GM18502 (cell line): ENCODE results near the gene CCDC116.
"Not testable (repeated sequence)": the region's sequence is repeated elsewhere in the genome, so short reads cannot be mapped to it uniquely, and the experiment has no call there.

Experiments
- ATAC-seq: cut with Tn5 transposase; IDR thresholded peaks from one replicate; pipeline ENCODE4 v1.9.1; 2021; ENCODE audit warnings: mild to moderate bottlenecking; ENCODE audit not compliant: unreplicated experiment, poor library complexity

The CCDC116 gene

DNA sequence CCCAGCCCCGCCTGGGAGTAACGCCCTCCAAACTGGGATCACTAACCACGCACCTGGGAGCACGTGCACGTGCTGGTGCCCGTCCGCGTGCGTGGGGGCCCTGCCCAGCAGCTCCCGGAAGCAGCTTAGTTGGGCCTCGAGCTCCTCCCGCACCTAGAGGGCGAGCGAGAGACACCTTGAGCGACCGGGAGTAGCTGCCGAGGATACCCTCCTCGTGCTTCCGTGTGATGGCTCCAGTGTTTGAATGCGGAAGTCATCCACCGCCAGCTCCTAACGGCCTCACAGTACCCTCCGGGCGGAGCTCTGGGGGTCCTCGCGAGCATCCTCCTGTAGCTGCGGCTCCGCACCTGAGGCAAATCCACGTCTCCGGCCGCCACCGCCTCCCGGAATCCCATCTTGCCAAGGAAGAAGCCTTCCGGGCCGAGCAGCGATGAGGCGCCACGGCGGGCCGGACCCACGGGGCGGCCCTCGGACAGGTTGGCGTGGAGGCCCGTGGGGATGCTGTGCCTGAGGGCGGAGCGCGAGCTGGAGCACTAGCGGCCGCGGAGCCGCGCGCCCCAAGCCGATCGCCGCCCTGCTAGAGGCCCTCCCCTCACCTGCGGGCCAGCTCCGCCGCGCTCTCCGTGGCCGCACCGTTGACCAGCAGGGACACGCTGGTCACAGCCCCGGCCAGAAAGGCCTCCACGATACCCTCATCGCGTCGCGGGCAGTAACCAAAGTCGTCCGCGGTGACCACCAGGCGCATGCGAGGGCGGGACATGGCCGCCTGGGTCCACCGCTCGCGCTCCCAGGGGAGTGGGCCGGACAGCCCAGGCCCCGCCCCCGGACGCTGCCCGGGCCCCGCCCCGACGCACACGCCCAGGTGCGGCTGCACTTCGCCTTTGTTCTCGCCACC is 3.1 kb upstream of the CCDC116 start, which contains the start of gene YDJC:
TSS of gene YDJC (minus strand) at position 768 of the 895 bp plus-strand sequence. CDS start at position 760, 8 bp downstream.
- peak; percentile 78 for ATAC-seq

DNA sequence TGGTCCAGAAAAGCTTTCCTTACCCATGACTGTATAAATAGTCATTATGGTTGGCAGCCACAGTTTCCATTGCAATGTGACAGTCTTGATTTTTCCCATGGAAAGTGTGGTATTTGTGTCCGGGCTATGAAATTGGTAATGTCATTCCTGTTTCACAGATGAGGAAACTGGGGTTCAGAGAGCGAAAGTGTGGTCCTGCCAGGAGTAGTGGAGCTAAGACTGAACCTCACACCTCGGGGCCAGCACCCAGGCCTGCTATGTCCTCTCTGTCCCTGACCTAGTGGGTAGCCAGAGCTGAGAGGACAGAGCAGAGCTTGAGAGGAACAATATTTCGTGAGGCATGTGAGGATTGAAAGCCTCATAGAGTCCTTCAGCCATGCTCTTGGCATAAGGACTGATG is 1.5 kb upstream of the CCDC116 start:
- no peak for ATAC-seq

DNA sequence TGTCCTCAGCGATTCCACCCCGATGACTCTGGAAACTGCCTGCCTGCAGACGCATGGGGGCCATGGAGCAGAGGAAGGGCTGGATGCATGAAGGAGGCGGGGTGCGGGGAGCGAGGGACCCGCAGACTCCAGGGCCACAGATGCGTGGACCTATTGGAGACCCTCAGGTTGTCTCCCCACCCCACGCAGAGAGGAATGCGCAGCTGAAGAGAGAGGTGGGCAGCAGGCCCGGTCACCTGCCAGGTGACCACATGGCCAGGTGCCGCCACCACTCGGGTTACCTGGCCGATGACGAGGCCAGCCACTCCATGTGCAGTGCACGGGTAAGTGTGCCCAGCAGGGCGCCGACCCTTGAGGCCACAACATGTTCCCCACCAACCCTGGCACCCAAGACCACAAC is 371 bp downstream of the CCDC116 start:
- ATAC-seq = no peak

DNA sequence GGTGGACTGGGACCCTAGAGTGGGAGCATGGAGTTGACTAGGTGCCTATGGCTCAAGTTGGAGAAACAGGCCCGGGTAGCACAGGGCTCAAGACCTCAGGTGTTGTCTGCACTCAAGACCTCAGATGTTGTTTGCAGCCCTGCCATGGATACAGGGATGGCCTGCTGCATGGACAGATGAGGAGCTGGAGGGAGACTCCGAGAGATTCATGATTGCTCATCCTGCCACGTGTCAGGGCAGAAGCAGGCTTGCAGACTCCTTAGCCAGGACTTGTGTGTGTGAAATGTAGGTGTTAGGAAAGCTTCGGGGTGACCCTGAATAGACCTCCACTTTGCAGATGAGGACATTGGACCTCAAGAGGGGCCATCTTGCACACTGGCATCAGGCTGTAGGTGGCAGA is 921 bp downstream of the CCDC116 start:
- no peak for ATAC-seq

DNA sequence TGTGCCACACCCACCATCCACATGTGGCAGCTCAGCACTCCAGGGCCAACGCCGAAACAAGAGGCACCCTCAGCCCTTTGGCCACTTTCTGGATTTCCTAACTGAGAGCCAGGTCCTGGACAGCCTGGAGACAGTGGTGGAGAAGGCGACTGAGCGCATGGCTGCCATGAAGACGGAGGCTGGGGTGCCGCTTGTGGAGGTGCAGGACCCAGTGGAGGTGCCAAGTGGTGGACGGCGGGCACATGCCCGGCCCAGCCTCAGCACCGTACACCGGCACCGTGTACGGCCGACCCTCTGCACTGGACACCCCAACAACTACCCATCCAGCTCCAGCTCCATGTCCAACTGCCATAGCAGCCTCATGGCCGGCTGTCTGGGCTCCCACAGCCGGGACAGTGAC is 1.5 kb downstream of the CCDC116 start:
- no peak for ATAC-seq

DNA sequence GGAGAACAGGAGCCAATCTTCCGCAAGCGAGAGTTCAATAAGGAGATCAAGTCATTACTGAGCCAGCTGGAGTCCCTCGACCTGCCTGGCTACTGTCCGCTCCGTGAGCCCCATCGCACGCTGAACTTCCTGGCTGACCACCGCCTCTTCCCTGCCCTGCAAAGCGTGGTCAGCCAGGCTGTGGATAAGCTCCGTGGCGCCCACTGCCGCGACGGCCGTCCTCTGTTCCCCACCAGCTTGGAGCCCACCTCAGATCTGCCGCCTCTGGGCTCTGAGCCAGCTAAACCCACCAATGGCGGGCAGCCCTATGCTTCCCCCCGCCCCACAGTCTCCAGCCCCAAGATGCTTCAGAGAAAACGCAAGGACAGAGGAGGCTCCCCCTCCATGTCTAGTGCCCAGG is 2.3 kb downstream of the CCDC116 start:
- no peak for ATAC-seq

DNA sequence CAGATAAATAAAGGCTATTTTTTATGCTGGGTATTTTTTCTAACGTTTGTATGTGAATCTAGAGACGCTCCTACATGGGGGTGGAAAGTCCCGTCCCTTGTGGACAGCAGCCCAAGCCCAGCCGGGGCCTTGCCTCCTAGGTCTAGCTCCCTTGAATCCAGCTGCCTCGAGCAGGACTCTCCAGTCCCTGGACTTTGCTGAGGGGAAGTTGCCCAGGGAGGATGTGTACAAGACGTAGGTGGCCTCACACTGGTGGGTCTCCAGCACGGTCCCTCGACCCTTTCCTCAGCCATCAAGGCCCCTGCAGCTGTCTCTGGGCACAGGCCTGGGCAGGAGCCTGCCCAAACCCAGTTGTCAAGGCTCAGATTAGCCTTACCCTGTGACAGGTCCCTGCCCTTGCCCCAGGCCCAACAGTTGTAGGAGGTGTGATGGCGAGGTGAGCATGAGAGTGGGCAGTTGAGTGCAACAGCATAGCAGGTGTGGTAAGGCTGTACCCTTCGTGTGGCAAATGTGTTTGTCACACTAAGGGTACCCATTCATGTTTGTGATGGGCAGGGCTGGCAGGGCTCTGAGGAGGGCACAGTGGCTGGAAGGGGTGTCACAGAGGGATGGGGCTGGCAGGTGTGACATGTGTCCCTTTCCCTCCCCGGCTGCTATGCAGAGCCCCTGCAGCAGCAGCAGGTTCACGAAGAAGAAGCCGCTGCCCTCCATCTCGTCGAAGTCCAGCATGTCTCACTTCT is 3.4 kb downstream of the CCDC116 start:
- no peak for ATAC-seq

DNA sequence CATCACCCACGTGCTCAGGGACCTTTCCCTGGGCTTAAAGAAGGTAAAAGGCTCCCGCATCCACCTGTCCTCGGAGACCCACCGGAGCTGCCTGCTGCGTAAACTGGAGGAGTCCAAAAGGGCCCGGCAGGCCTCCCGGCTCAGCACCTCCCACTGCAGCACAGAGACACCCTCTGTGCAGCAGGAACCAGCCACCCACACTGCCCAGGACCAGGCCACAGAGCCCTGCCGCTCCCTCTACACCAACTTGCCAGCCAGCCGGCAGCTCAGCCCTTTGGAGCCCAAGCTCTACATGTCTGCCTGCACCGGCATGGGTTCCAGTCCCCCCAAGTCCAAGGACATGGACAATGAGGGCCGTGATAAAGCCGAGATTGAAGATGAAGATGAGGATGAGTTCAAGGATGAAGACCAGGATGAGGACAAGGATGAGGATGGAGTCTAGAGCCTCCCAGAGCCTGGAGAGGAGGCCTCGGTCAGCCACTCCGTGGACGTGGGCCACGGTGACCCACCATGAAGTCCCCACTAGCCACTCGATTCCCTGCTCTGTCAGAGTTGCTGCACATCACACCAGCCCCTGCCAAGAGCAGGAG is 4.2 kb downstream of the CCDC116 start:
- ATAC-seq = no peak

DNA sequence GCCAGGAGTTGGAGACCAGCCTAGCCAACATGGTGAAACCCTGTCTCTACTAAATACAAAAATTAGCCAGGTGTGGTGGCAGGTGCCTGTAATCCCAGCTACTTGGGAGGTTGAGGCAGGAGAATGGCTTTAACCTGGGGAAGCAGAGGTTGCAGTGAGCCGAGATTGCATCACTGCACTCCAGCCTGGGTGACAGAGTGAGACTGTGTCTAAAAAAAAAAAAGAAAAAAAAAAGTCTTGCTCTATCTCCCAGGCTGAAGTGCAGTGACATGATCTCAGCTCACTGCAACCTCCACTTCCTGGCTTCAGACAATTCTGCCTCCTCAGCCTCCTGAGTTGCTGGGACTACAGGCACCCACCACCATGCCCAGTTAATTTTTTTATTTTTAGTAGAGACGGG is 4.9 kb downstream of the CCDC116 start:
- not testable (repeated sequence) for ATAC-seq

DNA sequence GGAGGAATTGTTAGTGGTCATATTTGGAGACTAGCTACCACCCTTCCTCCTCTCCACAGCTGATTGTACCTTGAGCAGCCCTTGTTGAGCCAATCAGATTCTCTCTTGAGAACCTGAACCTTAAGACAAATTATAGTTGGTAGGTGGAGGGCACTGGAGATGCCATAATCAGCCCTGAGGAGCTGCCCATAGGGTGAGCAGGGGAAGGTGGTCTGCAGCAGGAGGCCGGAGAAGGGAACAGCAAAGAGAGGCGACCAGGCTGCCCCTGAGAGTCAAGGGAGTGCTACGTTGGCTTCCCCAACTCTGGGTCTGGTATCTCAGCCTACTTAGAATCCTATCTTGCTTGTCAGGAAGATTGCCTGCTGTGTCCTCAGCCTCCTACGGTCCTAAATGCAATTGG is 6.8 kb downstream of the CCDC116 start:
- no peak for ATAC-seq

DNA sequence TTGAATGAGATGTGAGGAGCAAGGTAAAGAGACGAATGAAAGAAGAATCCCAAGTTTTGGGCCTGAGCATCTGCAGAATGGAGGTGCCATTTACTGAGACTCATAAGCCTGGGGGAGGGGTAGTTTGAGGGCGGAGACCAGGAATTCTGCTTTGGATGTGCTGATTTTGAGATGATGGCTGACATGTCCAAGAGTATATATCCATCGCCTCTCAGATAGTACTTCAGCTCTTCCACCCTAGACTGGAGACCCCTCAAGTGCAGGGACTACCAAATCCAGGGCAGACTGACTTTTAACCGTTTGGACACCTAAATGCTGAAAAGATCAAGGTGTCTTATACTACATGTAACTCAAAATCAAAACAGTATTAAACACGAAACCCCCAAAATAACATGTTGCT is 8.2 kb downstream of the CCDC116 start:
- no peak for ATAC-seq

DNA sequence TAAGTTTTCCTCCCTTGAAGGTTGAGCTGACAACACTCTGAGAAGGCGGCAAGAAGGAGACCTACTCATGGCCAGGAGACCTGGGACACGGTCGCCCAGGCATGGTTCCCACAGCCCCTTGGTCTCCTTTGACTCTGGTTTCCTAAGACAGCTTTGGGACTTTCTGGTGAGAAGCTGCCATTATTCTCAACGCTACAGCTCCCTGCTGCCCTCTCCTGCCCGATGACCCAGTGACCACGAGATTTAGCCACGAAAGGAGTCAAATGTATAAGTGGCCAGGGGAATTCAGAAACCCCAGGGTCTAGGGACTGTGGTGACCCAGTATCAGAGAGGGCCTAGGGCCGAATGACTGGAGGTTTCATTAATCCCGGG is 8.8 kb downstream of the CCDC116 start:
- ATAC-seq = peak; percentile 19

DNA sequence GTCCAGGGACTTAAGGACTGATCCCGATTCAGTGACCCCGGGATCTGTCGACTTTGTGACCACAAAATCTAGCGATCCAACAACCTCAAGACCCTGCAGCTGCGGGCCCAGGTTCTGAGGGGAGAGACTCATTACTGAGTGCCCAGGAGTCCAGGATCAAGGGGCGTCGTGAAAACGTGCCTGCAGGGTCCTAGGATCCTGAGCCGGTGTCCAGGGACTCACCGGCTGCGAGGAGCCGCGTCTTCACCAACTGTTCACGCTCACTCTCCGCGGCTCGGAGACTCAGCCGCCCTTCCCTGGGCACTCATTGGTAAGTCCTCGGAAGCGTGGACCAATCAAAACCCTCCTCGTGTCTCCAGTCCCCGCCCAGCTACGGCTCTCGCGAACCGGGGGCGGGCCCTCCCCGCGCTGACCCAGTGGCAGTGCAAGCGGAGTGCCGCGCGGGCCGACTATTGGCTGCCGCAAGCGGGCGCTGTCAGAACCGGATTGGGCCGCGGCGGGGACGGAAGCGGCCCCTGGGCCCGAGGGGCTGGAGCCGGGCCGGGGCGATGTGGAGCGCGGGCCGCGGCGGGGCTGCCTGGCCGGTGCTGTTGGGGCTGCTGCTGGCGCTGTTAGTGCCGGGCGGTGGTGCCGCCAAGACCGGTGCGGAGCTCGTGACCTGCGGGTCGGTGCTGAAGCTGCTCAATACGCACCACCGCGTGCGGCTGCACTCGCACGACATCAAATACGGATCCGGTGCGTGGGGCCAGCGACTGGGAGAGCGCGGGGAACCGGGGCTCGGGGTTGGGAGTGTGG is 9.4 kb downstream of the CCDC116 start, which contains the start of gene SDF2L1:
TSS of gene SDF2L1 (plus strand) at position 514 of the 795 bp plus-strand sequence. CDS start at position 549, 35 bp downstream.
- peak; percentile 91 for ATAC-seq

DNA sequence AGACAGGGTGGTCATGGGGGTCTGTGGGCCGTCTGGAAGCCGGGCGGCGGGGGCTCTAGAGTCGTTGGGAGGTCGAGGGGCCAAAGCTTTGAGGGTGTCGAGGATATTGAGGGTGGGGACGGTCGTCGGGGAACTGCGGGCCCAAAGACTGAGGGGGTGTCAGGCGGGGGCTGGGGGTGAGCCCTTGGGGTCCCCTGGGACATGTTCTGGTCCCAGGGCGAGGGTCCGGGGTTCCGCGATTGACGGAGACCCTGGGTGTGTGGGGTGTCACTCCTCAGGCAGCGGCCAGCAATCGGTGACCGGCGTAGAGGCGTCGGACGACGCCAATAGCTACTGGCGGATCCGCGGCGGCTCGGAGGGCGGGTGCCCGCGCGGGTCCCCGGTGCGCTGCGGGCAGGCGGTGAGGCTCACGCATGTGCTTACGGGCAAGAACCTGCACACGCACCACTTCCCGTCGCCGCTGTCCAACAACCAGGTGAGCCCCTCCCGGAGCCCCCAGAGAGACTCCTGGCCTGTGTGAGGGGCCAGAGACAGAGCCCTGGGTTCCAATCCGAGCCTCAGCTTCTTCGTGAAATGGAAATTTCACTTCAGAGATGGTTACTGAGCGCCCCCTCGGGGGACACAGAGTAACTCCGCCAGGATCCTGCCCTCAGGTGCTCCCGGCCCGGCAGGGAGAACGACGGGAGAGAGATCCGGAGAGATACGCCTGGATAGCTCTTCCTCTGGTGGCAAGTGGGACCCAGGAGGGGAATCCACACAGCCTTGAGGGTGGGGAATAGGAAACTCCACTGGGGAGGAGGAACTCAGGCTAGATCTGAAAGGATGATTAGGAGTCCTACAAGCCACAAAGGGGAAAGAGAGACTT is 10.3 kb downstream of the CCDC116 start:
- no peak for ATAC-seq

DNA sequence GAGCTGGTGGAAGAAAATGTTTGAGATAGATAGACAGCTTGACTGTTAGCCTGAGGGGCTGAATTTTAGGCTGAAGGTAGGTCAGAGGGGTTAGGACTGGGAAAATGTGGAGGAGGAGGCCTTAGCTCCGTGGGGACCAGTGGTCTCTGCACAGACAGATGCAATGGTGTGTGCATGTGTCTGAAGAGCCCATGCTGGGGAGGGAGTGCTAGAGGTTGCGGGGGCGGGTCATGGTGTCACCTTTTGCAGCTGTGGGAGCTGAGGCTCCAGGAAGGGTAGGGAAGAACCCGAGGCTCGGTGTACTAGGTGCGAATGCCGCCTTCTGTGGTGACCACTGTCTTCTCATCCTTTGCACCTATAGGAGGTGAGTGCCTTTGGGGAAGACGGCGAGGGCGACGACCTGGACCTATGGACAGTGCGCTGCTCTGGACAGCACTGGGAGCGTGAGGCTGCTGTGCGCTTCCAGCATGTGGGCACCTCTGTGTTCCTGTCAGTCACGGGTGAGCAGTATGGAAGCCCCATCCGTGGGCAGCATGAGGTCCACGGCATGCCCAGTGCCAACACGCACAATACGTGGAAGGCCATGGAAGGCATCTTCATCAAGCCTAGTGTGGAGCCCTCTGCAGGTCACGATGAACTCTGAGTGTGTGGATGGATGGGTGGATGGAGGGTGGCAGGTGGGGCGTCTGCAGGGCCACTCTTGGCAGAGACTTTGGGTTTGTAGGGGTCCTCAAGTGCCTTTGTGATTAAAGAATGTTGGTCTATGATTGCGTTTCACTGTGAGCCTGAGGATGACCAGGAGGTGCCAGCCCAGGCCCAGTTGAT is 11.2 kb downstream of the CCDC116 start:
- no peak for ATAC-seq

DNA sequence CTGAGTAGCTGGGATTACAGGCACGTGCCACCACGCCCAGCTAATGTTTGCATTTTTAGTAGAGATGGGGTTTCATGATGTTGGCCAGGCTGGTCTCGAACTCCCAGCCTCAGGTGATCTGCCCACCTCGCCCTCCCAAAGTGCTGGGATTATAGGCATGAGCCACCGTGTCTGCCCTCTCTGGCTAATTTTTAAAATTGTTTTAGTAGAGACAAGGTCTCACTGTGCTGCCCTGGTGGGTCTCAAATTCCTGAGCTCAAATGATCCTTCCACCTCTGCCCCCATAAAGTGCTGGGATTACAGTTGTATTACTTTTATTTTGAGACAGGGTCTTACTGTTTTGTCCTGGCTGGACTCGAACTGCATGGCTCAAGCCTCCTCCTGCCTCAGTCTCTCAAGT is 13.0 kb downstream of the CCDC116 start:
- not testable (repeated sequence) for ATAC-seq

DNA sequence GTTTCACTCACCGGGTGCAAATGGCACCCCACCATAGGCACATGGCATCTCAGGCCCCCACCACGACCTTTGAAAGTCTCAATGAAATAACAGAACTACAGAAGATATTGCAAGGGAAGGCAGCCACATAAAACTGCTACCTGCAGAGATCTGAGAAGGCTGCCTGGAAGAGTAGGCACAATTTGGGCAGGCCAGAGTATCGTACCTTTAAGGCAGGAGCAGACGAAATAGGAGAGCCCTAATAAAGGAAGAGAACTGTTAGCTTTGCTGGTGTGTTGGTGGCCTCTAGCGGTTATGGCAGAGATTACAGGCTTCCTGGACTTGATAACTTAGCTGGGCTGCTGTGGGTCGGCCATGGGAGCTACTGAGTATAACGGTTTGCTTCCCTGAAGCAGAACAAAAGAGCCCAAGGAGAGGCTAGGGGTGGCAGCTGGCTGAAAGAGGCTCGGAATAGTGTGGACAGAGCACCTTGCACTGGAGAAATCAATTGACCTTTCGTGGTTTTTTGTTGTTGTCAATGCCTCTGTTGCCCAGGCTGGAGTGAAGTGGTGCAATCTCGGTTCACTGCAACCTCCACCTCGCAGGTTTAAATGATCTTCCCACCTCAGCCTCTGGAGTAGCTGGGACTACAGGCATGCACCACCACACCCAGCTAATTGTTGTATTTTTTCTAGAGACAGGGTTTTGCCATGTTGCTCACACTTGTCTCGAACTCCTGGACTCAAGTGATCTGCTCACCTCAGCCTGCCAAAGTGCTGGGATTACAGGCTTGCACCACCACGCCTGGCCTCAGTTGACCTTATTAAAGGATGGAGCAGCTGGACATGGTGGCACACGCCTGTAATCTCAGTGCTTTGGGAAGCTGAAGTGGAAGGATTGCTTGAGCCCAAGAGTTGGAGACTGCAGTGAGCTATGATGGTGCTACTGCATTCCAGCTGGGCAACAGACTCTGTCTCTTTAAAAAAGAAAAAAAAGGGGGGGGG is 14.3 kb downstream of the CCDC116 start:
- no peak for ATAC-seq
